GM12874 (cell line): ENCODE results near the gene MB21D2.

Experiments used
- CTCF ChIP-seq: IDR thresholded peaks from 2 replicates; pipeline ENCODE4 v1.5.1; 2011; ENCODE audit warnings: low read depth, mild to moderate bottlenecking, control low read depth, low read length, moderate library complexity; ENCODE audit not compliant: insufficient read depth

MB21D2 gene

GRCh38 chr3:192881159-192881786 lies 36.4 kb downstream of the MB21D2 start:
- no peak for TF ChIP-seq CTCF

GRCh38 chr3:192880313-192880712 lies 37.3 kb downstream of the MB21D2 start:
- TF ChIP-seq CTCF: no peak

- no peak for TF ChIP-seq CTCF
Observed at GRCh38 chr3:192879346-192880031, 38.2 kb downstream of the MB21D2 start.

GRCh38 chr3:192875971-192876565 lies 41.6 kb downstream of the MB21D2 start:
- TF ChIP-seq CTCF: no peak

GRCh38 chr3:192870822-192871221 lies 46.8 kb downstream of the MB21D2 start:
- no peak for TF ChIP-seq CTCF

GRCh38 chr3:192869131-192870031 lies 48.3 kb downstream of the MB21D2 start:
- TF ChIP-seq CTCF: no peak

- TF ChIP-seq CTCF: no peak
Observed at GRCh38 chr3:192867645-192868044, 50.0 kb downstream of the MB21D2 start.
